Panc1 (cell line): ENCODE data around the gene SDK2.

Experiments used
- POLR2AphosphoS5 ChIP-seq: IDR thresholded peaks from 2 replicates; pipeline ENCODE4 v1.6.1; 2012; ENCODE audit warnings: mild to moderate bottlenecking, low read depth, low read length, moderate library complexity
- TCF7L2 ChIP-seq: IDR thresholded peaks from 2 replicates; pipeline ENCODE4 v1.6.1; 2011; ENCODE audit warnings: mild to moderate bottlenecking, low read depth, low read length, inconsistent platforms
- TF ChIP-seq, protein P1 (sequence below): fragments of 450-650 bp; IDR thresholded peaks from 2 replicates; pipeline ENCODE4 v1.5.1; 2017; ENCODE audit warnings: mild to moderate bottlenecking

DNA sequence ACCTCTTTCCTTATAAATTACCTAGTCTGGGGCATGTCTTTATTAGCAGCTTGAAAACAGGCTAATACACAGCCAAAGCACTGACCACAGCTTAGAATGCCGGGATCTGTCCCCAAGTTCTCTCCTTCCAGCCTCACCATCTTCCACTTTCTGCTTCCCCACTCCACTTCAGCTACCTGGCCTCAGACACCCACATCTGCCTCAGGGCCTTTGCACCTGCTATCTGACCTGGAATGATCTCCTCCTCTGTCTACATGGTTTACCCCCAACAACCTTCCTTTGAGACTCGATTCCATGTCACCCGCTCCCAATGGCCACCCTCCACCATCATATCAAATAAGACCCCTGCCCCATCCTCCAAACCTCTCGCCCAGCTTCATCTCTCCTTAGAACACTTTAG, 179.8 kb downstream of the SDK2 start:
- no peak for TF ChIP-seq TCF7L2
- TF ChIP-seq, protein P1, sequence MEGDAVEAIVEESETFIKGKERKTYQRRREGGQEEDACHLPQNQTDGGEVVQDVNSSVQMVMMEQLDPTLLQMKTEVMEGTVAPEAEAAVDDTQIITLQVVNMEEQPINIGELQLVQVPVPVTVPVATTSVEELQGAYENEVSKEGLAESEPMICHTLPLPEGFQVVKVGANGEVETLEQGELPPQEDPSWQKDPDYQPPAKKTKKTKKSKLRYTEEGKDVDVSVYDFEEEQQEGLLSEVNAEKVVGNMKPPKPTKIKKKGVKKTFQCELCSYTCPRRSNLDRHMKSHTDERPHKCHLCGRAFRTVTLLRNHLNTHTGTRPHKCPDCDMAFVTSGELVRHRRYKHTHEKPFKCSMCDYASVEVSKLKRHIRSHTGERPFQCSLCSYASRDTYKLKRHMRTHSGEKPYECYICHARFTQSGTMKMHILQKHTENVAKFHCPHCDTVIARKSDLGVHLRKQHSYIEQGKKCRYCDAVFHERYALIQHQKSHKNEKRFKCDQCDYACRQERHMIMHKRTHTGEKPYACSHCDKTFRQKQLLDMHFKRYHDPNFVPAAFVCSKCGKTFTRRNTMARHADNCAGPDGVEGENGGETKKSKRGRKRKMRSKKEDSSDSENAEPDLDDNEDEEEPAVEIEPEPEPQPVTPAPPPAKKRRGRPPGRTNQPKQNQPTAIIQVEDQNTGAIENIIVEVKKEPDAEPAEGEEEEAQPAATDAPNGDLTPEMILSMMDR = no peak
- no peak for TF ChIP-seq POLR2AphosphoS5
